Stimulated activated CD8-positive, alpha-beta memory T cell treated with anti-CD3 and anti-CD28 coated beads, Interleukin-7, amount 100 ng/mL, for 24 hours (primary cell): ENCODE results near the gene MEGF10.
"Not testable (repeated sequence)": the region's sequence is repeated elsewhere in the genome, so short reads cannot be mapped to it uniquely, and the experiment has no call there.

Experiments used
- DNase-seq: peaks from one replicate; pipeline ENCODE4 v3.0.0-alpha.2; 2020; ENCODE audit warnings: low read depth

The MEGF10 gene

GRCh38 chr5:127290019-127290945 is at the start of gene MEGF10:
Gene MEGF10, plus strand, starts transcription at chr5:127290796. Its CDS starts 40,513 bp downstream, at chr5:127331309.
- no peak for DNase-seq

- DNase-seq: no peak
Measured at GRCh38 chr5:127243011-127243410, 47.6 kb upstream of the MEGF10 start.

GRCh38 chr5:127254729-127255284 is 35.8 kb upstream of the MEGF10 start:
- DNase-seq: no peak

GRCh38 chr5:127256886-127257597 is 33.6 kb upstream of the MEGF10 start:
- no peak for DNase-seq

- DNase-seq: no peak
Measured at GRCh38 chr5:127260686-127261085, 29.9 kb upstream of the MEGF10 start.

GRCh38 chr5:127265473-127265872 is 25.1 kb upstream of the MEGF10 start:
- DNase-seq: not testable (repeated sequence)

GRCh38 chr5:127268342-127268741 is 22.3 kb upstream of the MEGF10 start:
- DNase-seq: not testable (repeated sequence)

- DNase-seq: not testable (repeated sequence)
Measured at GRCh38 chr5:127270713-127271112, 19.9 kb upstream of the MEGF10 start.

GRCh38 chr5:127275641-127276193 is 14.9 kb upstream of the MEGF10 start:
- DNase-seq: no peak

GRCh38 chr5:127280491-127281220 is 9.9 kb upstream of the MEGF10 start:
- no peak for DNase-seq

- no peak for DNase-seq
Measured at GRCh38 chr5:127281609-127282008, 9.0 kb upstream of the MEGF10 start.

- no peak for DNase-seq
Measured at GRCh38 chr5:127288676-127289075, 1.9 kb upstream of the MEGF10 start.

GRCh38 chr5:127290946-127291693 is 524 bp downstream of the MEGF10 start:
- DNase-seq: no peak

- DNase-seq: no peak
Measured at GRCh38 chr5:127292030-127292735, 1.6 kb downstream of the MEGF10 start.

GRCh38 chr5:127293373-127293772 is 2.8 kb downstream of the MEGF10 start:
- DNase-seq: no peak

GRCh38 chr5:127294829-127295228 is 4.2 kb downstream of the MEGF10 start:
- no peak for DNase-seq

- DNase-seq: no peak
Measured at GRCh38 chr5:127295454-127295853, 4.9 kb downstream of the MEGF10 start.

GRCh38 chr5:127296321-127296720 is 5.7 kb downstream of the MEGF10 start:
- no peak for DNase-seq

GRCh38 chr5:127296894-127297293 is 6.3 kb downstream of the MEGF10 start:
- DNase-seq: not testable (repeated sequence)

- no peak for DNase-seq
Measured at GRCh38 chr5:127297348-127298035, 6.9 kb downstream of the MEGF10 start.
